ENCODE data around the gene IL17RA. TPM values are rescaled to one million over a fixed set of nuclear protein-coding genes. Genes with fewer than 3 reads are reported as not detected.

The IL17RA gene
- total RNA-seq, 1 experiment from 2014 or later, result 8.4 TPM

GRCh38 chr22:17100621-17101020 lies 15.8 kb downstream of the IL17RA start:
- in situ Hi-C loops (cut with HindIII; ENCODE audit: low pct_unique_long_range_greater_than_20kb, low sequenced_read_pairs), result no loop called here
- no peak for DNase-seq (ENCODE audit: low read depth, low spot score)

- DNase-seq (ENCODE audit: low read depth, low spot score), result no peak
- in situ Hi-C loops (cut with HindIII; ENCODE audit: low pct_unique_long_range_greater_than_20kb, low sequenced_read_pairs), result no loop called here
Measured at GRCh38 chr22:17101475-17102296, 16.9 kb downstream of the IL17RA start.

DNA sequence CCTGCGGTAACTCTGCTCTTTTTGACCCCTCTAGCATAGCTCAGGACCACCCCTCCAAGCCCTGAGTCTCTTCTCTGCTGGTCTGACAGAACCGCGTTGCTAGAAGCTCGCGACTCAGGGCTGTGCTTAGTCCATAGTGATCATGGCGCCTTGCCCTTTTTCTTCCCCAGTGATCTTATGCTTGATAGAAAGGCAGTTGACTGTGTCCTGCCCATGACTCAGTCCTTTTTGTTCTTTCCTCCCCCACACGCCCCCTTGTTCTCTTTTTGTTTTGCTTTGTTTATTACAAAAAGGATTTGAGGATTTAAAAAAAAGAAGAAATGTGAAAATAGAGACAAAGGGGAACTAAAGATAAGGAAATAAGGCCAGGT lies 17.5 kb downstream of the IL17RA start:
- DNase-seq (ENCODE audit: low read depth, low spot score), result no peak
- in situ Hi-C loops (cut with HindIII; ENCODE audit: low pct_unique_long_range_greater_than_20kb, low sequenced_read_pairs), result no loop called here

- in situ Hi-C loops (cut with HindIII; ENCODE audit: low pct_unique_long_range_greater_than_20kb, low sequenced_read_pairs), result no loop called here
Measured at GRCh38 chr22:17103351-17103750, 18.6 kb downstream of the IL17RA start.

DNA sequence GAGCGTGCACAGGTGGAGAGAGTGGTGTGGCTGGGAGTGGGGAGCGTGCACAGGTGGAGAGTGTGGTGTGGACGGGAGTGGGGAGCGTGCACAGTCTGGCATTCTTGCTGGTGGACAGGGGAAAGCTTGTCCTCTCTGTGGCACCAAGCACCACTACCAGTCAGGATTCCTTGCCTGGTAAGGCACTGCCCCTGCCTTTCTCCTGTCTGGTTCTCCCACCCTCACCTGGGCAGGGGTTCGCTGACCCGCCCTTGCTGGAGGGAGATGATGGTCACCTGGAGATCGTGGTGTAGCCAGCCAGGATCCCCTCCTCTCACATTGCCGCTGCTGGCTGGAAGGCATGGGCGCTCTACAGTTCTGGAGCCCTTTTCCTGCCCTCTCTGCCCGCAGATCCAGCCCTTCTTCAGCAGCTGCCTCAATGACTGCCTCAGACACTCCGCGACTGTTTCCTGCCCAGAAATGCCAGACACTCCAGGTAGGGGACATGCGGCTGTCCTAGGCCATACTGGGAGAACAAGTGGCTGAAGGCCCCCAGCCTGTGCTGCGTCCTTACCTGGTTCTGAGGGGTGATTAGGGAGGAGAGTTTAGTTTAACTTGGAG lies 19.6 kb downstream of the IL17RA start:
- in situ Hi-C loops (cut with HindIII; ENCODE audit: low pct_unique_long_range_greater_than_20kb, low sequenced_read_pairs), result no loop called here
- DNase-seq (ENCODE audit: low read depth, low spot score), result no peak

More at GRCh38 chr22:17103351-17103750, 18.6 kb downstream of the IL17RA start:
- DNase-seq (ENCODE audit: low read depth, low spot score), result no peak

DNA sequence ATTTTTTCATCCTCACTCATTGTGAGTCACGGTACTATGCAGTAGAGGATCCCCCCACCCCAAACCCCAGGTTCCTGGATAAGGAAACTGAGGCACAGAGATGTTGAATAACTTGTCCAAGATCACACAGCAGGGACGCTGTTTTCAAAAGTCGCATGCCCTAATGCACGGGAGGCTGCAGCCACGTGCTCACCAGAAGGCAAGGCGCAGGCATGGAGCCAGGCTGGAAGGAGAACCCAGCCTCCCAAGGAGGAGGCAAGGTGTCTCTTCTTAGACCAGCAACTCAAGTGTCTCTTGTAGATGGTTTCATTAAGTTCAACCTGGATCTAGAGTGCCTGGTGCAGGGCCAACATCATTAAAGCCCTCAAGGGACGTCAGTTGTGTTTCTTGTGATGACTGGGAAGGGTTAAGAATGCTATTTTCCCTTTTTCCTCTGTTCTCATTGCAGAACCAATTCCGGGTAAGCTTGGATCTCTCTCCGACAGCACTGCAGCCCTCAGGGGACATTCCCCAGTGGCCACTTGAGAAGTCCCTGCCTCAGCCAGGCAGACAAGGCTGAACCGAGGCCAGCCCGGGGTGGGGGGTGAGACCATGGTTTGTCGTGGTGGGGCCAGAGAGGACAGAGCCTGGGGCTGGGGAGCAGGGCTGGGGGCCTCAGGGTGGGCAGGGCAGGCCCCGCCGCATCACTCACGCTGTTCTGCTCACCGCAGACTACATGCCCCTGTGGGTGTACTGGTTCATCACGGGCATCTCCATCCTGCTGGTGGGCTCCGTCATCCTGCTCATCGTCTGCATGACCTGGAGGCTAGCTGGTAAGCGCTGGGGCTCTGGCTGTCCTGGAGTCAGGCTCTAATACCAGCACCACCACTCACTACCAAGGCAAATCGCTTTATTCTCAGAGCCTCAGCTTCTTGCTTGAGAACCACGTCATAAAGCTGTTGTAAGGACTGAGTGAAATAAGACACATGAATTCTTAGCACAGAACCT lies 20.6 kb downstream of the IL17RA start:
- in situ Hi-C loops (cut with HindIII; ENCODE audit: low pct_unique_long_range_greater_than_20kb, low sequenced_read_pairs), result no loop called here
- no peak for DNase-seq (ENCODE audit: low read depth, low spot score)

GRCh38 chr22:17106161-17106784 lies 21.5 kb downstream of the IL17RA start:
- DNase-seq (ENCODE audit: low read depth, low spot score), result no peak
- in situ Hi-C loops (cut with HindIII; ENCODE audit: low pct_unique_long_range_greater_than_20kb, low sequenced_read_pairs), result no loop called here

DNA sequence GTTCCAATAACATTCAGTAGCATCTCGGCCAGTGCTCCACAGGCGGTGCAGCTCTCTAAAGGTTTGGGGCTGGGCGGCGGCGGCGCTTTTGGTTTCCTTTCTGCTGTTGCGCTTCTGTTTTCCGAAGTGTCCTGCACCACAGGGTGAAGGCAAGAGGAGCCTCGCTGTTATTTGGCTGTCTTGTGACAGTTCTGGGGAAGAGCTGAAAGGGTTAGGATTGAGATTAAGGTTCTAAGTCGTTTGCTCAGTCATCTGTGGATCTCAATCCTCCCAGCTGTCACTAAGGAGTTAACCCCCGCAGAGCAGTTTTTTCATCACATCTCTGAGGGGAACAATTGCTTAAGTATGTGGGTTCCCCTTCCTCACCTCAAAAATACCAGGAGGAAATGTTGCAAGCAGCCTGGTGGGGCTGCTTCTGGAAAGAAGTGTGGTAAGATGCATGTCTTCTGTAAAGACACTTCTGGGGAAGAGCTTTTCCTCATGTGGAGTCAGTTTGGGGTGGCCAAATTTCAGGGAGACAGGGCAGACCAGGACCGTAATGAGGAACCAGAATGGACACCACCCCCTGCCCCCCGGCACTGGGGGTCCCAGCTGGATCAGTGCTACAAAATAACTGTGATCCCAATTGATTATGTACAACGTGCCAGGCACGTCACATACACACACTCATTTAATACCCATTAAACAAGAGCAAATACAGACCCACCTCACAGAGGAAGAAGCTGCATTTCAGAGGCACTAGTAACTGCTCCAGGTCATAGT lies 22.2 kb downstream of the IL17RA start:
- no peak for DNase-seq (ENCODE audit: low read depth, low spot score)
- in situ Hi-C loops (cut with HindIII; ENCODE audit: low pct_unique_long_range_greater_than_20kb, low sequenced_read_pairs), result no loop called here

- DNase-seq (ENCODE audit: low read depth, low spot score), result no peak
- in situ Hi-C loops (cut with HindIII; ENCODE audit: low pct_unique_long_range_greater_than_20kb, low sequenced_read_pairs), result no loop called here
Measured at GRCh38 chr22:17107547-17107810, 22.7 kb downstream of the IL17RA start.

DNA sequence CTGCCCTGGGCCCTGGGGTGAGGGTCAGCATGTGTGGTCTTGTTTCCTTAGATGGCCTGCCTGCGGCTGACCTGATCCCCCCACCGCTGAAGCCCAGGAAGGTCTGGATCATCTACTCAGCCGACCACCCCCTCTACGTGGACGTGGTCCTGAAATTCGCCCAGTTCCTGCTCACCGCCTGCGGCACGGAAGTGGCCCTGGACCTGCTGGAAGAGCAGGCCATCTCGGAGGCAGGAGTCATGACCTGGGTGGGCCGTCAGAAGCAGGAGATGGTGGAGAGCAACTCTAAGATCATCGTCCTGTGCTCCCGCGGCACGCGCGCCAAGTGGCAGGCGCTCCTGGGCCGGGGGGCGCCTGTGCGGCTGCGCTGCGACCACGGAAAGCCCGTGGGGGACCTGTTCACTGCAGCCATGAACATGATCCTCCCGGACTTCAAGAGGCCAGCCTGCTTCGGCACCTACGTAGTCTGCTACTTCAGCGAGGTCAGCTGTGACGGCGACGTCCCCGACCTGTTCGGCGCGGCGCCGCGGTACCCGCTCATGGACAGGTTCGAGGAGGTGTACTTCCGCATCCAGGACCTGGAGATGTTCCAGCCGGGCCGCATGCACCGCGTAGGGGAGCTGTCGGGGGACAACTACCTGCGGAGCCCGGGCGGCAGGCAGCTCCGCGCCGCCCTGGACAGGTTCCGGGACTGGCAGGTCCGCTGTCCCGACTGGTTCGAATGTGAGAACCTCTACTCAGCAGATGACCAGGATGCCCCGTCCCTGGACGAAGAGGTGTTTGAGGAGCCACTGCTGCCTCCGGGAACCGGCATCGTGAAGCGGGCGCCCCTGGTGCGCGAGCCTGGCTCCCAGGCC lies 23.7 kb downstream of the IL17RA start:
- in situ Hi-C loops (cut with HindIII; ENCODE audit: low pct_unique_long_range_greater_than_20kb, low sequenced_read_pairs), result no loop called here
- no peak for DNase-seq (ENCODE audit: low read depth, low spot score)

DNA sequence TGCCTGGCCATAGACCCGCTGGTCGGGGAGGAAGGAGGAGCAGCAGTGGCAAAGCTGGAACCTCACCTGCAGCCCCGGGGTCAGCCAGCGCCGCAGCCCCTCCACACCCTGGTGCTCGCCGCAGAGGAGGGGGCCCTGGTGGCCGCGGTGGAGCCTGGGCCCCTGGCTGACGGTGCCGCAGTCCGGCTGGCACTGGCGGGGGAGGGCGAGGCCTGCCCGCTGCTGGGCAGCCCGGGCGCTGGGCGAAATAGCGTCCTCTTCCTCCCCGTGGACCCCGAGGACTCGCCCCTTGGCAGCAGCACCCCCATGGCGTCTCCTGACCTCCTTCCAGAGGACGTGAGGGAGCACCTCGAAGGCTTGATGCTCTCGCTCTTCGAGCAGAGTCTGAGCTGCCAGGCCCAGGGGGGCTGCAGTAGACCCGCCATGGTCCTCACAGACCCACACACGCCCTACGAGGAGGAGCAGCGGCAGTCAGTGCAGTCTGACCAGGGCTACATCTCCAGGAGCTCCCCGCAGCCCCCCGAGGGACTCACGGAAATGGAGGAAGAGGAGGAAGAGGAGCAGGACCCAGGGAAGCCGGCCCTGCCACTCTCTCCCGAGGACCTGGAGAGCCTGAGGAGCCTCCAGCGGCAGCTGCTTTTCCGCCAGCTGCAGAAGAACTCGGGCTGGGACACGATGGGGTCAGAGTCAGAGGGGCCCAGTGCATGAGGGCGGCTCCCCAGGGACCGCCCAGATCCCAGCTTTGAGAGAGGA lies 24.5 kb downstream of the IL17RA start:
- in situ Hi-C loops (cut with HindIII; ENCODE audit: low pct_unique_long_range_greater_than_20kb, low sequenced_read_pairs), result no loop called here
- DNase-seq (ENCODE audit: low read depth, low spot score), result no peak

GRCh38 chr22:17109976-17110375 lies 25.2 kb downstream of the IL17RA start:
- no peak for DNase-seq (ENCODE audit: low read depth, low spot score)
- in situ Hi-C loops (cut with HindIII; ENCODE audit: low pct_unique_long_range_greater_than_20kb, low sequenced_read_pairs), result no loop called here

DNA sequence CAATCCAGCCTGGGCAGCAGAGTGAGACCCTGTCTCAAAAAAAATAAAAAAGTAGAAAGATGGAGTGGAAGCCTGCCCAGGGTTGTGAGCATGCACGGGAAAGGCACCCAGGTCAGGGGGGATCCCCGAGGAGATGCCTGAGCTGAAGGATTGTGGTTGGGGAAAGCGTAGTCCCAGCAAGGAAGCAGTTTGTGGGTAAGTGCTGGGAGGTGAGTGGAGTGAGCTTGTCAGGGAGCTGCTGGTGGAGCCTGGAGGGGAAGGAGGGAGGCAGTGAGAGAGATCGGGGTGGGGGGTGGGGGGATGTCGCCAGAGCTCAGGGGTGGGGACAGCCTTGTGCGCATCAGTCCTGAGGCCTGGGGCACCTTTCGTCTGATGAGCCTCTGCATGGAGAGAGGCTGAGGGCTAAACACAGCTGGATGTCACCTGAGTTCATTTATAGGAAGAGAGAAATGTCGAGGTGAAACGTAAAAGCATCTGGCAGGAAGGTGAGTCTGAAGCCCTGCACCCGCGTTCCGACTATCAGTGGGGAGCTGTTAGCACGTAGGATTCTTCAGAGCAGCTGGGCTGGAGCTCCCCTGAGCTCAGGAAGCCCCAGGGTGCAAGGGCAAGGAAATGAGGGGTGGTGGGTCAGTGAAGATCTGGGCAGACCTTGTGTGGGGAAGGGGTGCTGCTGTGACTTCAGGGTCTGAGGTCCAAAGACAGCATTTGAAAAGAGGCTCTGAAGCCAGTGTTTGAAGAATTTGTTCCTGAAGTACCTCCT lies 26.2 kb downstream of the IL17RA start:
- in situ Hi-C loops (cut with HindIII; ENCODE audit: low pct_unique_long_range_greater_than_20kb, low sequenced_read_pairs), result no loop called here
- DNase-seq (ENCODE audit: low read depth, low spot score), result no peak

- DNase-seq (ENCODE audit: low read depth, low spot score), result no peak
- in situ Hi-C loops (cut with HindIII; ENCODE audit: low pct_unique_long_range_greater_than_20kb, low sequenced_read_pairs), result no loop called here
Measured at GRCh38 chr22:17112491-17113042, 27.8 kb downstream of the IL17RA start.

GRCh38 chr22:17113600-17113999 lies 28.8 kb downstream of the IL17RA start:
- DNase-seq (ENCODE audit: low read depth, low spot score), result no peak
- in situ Hi-C loops (cut with HindIII; ENCODE audit: low pct_unique_long_range_greater_than_20kb, low sequenced_read_pairs), result no loop called here

Data from SK-MEL-5 (cell line).